Measurements from ENCODE around the gene CFAP210.

GRCh38 chr2:169647496-169647895 lies 46.7 kb downstream of the CFAP210 start:
- TF ChIP-seq CTCF (IDR thresholded peaks at IDR 0.05; ENCODE audit: borderline replicate concordance, extremely low read depth, low read length, poor library complexity, severe bottlenecking) (no peak), EZH2 (IDR thresholded peaks at IDR 0.05; ENCODE audit: borderline replicate concordance, low read depth, low read length, severe bottlenecking) (no peak)
